Activated CD8-positive, alpha-beta memory T cell treated with anti-CD3 and anti-CD28 coated beads, Interleukin-2, amount 50 U/mL, for 1 hour (primary cell): Measurements from ENCODE around the gene KCNE3.
A peak's percentile ranks its signal among the peaks of the same experiment; 100 is the strongest.

Experiments
- DNase-seq: peaks from one replicate; pipeline ENCODE4 v3.0.0-alpha.2; 2020; ENCODE audit errors: extremely low read depth

Gene KCNE3

GRCh38 chr11:74471668-74472429 lies 4.5 kb upstream of the KCNE3 start:
- DNase-seq, result no peak

- no peak for DNase-seq
Measured at GRCh38 chr11:74471037-74471436, 3.7 kb upstream of the KCNE3 start.

- DNase-seq, result no peak
Measured at GRCh38 chr11:74470526-74470925, 3.2 kb upstream of the KCNE3 start.

GRCh38 chr11:74468936-74469335 lies 1.6 kb upstream of the KCNE3 start:
- DNase-seq, result no peak

- DNase-seq, result no peak
Measured at GRCh38 chr11:74468521-74468920, 1.2 kb upstream of the KCNE3 start.

- DNase-seq, result no peak
Measured at GRCh38 chr11:74468058-74468457, 709 bp upstream of the KCNE3 start.

GRCh38 chr11:74465291-74465708 lies 2.0 kb downstream of the KCNE3 start:
- no peak for DNase-seq

GRCh38 chr11:74464746-74465145 lies 2.6 kb downstream of the KCNE3 start:
- no peak for DNase-seq

- no peak for DNase-seq
Measured at GRCh38 chr11:74463216-74463615, 4.1 kb downstream of the KCNE3 start.

- no peak for DNase-seq
Measured at GRCh38 chr11:74462631-74463030, 4.7 kb downstream of the KCNE3 start.

- no peak for DNase-seq
Measured at GRCh38 chr11:74462009-74462408, 5.3 kb downstream of the KCNE3 start.

GRCh38 chr11:74460481-74461154 lies 6.7 kb downstream of the KCNE3 start:
- DNase-seq, result no peak

- DNase-seq, result no peak
Measured at GRCh38 chr11:74460065-74460464, 7.3 kb downstream of the KCNE3 start.

- no peak for DNase-seq
Measured at GRCh38 chr11:74459584-74459983, 7.8 kb downstream of the KCNE3 start.

GRCh38 chr11:74457356-74457755 lies 10.0 kb downstream of the KCNE3 start:
- DNase-seq, result no peak

- peak; percentile 7 for DNase-seq
Measured at GRCh38 chr11:74453373-74453975, 13.9 kb downstream of the KCNE3 start.

GRCh38 chr11:74452366-74452765 lies 15.0 kb downstream of the KCNE3 start:
- DNase-seq, result no peak

GRCh38 chr11:74450318-74450717 lies 17.0 kb downstream of the KCNE3 start:
- no peak for DNase-seq

- peak; percentile 17 for DNase-seq
Measured at GRCh38 chr11:74449369-74449931, 17.9 kb downstream of the KCNE3 start.

- no peak for DNase-seq
Measured at GRCh38 chr11:74447720-74448119, 19.6 kb downstream of the KCNE3 start.

- DNase-seq, result no peak
Measured at GRCh38 chr11:74446532-74446938, 20.8 kb downstream of the KCNE3 start.

- DNase-seq, result no peak
Measured at GRCh38 chr11:74444173-74444826, 23.0 kb downstream of the KCNE3 start.
